GM23248 (cell line): ENCODE data around the gene SNRK. TPM values are rescaled to one million over a fixed set of nuclear protein-coding genes. Genes with fewer than 3 reads are reported as not detected.

Source experiments
- DNase-seq: peaks from one replicate; pipeline ENCODE4 v3.0.0-alpha.2; 2015
- H2AFZ ChIP-seq: fragments of 200-600 bp; sonication (generic); 2 replicates; pipeline ENCODE4 v1.6.1; 2016; ENCODE audit warnings: antibody characterized with exemption
- H3F3A ChIP-seq: fragments of 200-600 bp; sonication (generic); 2 replicates; pipeline ENCODE4 v1.6.1; 2016; ENCODE audit warnings: mild to moderate bottlenecking, antibody characterized with exemption, mixed run types; ENCODE audit not compliant: insufficient read depth
- H3K27ac ChIP-seq: fragments of 200-600 bp; sonication (generic); 2 replicates; pipeline ENCODE4 v1.5.1; 2016; ENCODE audit warnings: mild to moderate bottlenecking
- H3K27me3 ChIP-seq: fragments of 200-600 bp; sonication (generic); replicated peaks from 2 replicates; pipeline ENCODE4 v1.6.1; 2016; ENCODE audit warnings: mild to moderate bottlenecking; ENCODE audit not compliant: insufficient read depth
- H3K36me3 ChIP-seq: fragments of 200-600 bp; sonication (generic); 2 replicates; pipeline ENCODE4 v1.6.1; 2016; ENCODE audit warnings: low read depth, mild to moderate bottlenecking
- H3K4me1 ChIP-seq: fragments of 200-600 bp; sonication (generic); 2 replicates; pipeline ENCODE4 v1.6.1; 2016; ENCODE audit warnings: mild to moderate bottlenecking; ENCODE audit not compliant: insufficient read depth
- H3K4me2 ChIP-seq: fragments of 200-600 bp; sonication (generic); one replicate; pipeline ENCODE4 v1.6.1; 2016; ENCODE audit warnings: mild to moderate bottlenecking; ENCODE audit not compliant: unreplicated experiment
- H3K4me3 ChIP-seq: fragments of 200-600 bp; sonication (generic); 2 replicates; pipeline ENCODE4 v1.5.1; 2016; ENCODE audit warnings: mild to moderate bottlenecking
- H3K79me2 ChIP-seq: fragments of 200-600 bp; sonication (generic); 2 replicates; pipeline ENCODE4 v1.6.1; 2016; ENCODE audit warnings: mild to moderate bottlenecking; ENCODE audit not compliant: insufficient read depth
- H3K9ac ChIP-seq: fragments of 200-600 bp; sonication (generic); 2 replicates; pipeline ENCODE4 v1.6.1; 2016; ENCODE audit warnings: mild to moderate bottlenecking
- H3K9me2 ChIP-seq: fragments of 200-600 bp; sonication (generic); 2 replicates; pipeline ENCODE4 v1.6.1; 2016; ENCODE audit warnings: mixed run types, mild to moderate bottlenecking, moderate library complexity; ENCODE audit not compliant: insufficient read depth
- H3K9me3 ChIP-seq: fragments of 200-600 bp; sonication (generic); one replicate; pipeline ENCODE4 v1.6.1; 2017; ENCODE audit warnings: low read depth
- H4K20me1 ChIP-seq: fragments of 200-600 bp; sonication (generic); 2 replicates; pipeline ENCODE4 v1.6.0; 2016; ENCODE audit not compliant: insufficient read depth
- EZH2 ChIP-seq: fragments of 200-600 bp; sonication (generic); IDR thresholded peaks from 2 replicates; pipeline ENCODE4 v1.6.1; 2018; ENCODE audit warnings: antibody characterized with exemption, mild to moderate bottlenecking; ENCODE audit not compliant: insufficient read depth, poor library complexity, severe bottlenecking
- EZH2phosphoT487 ChIP-seq: fragments of 200-600 bp; sonication (generic); IDR thresholded peaks from 2 replicates; pipeline ENCODE4 v1.6.1; 2018; ENCODE audit warnings: antibody characterized with exemption, moderate library complexity, mild to moderate bottlenecking, low read depth; ENCODE audit not compliant: insufficient read depth
- WGBS, 2 experiments: methylation state at CpG; one replicate each; pipeline ENCODE4 v1.1.6; 2015 to 2017; ENCODE audit warnings: low lambda C conversion rate in 2 of 2, low coverage in 1 of 2; ENCODE audit errors: missing lambda C conversion rate in 2 of 2; 5-methylcytosine and 5-hydroxymethylcytosine counted together
- in situ Hi-C: fragments of 300-500 bp; cut with MboI; formaldehyde crosslinking; loops from 2 replicates; pipeline ENCODE4 v1.15.0; 2020
- polyA plus RNA-seq: library from polyadenylated mRNA; unstranded; fragments of >200 nt; fragmentation: Nextera tagmentation; extraction: Ambion mirVana; gene quantifications from 2 replicates; pipeline ENCODE4 v1.2.1, GENCODE V29; 2016
- total RNA-seq: library from RNA; depleted of rRNA; stranded (reverse); fragments of >200 nt; shearing (Covaris generic); gene quantifications from 2 replicates; pipeline ENCODE4 v1.2.3, GENCODE V29; 2014

The SNRK gene
- total and polyA plus RNA-seq, 2 experiments from 2014 or later: 6.4 to 15.0 TPM

DNA sequence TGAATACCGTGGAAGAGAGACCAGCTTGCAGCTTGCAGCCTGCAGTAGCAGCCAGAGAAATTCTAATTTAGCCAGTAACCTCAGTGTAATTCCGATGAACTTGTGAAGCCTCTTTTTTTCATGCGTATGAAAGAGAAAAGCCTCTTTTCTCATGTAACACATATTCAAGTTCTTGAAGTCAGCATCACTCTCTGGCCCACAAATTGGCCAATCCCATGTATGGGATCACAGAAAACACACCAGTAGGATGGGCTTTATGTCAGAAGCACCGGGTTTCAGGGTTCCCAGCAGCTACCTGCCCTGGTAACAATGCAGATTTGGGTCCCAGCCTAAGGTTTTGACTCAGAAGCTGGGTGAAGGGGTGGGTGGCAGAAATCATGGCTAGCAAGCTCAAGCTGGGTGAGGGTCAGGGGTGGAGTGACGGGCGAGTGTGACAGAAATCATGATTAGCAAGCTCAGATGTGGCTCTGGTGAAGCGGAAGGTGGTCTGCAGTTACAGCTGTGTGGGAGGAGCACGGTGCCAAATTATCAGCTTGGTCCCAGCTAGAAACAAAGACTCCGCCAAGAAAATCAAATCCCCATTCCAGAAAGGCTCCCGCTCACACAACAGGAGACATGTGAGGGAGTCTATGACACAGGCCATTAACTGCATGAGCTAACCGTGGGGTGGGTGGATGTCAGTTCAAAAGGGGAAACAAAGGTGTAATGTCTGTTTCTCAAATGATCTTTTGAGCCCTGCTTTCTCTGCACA lies 86.6 kb downstream of the SNRK start:
- Histone ChIP-seq H3K4me2 (no peak overlapping the region), H3K9ac (no peak overlapping the region), H3K36me3 (no peaks in the 10 kb centered on the region), H3F3A (no peaks in the 10 kb centered on the region), H3K79me2 (no peaks in the 10 kb centered on the region), H4K20me1 (no peaks in the 10 kb centered on the region), H3K27ac (0 out of 2 replicates have a peak overlapping the region, but pooled peaks have one; percentile 7), H3K4me1 (peaks cover 13% of the 10 kb centered on the region), H3K9me2 (no peaks in the 10 kb centered on the region), H2AFZ (no peak overlapping the region), H3K4me3 (no peak overlapping the region), H3K27me3 (no peaks in the 10 kb centered on the region), H3K9me3 (no peaks in the 10 kb centered on the region)
- 71 to 77% methylated on average over 11 of the region's 11 CpGs for WGBS, 2 experiments
- peak; percentile 38 for DNase-seq
- in situ Hi-C loops: no loop called here
- no peak for TF ChIP-seq EZH2phosphoT487
- TF ChIP-seq EZH2: no peak

DNA sequence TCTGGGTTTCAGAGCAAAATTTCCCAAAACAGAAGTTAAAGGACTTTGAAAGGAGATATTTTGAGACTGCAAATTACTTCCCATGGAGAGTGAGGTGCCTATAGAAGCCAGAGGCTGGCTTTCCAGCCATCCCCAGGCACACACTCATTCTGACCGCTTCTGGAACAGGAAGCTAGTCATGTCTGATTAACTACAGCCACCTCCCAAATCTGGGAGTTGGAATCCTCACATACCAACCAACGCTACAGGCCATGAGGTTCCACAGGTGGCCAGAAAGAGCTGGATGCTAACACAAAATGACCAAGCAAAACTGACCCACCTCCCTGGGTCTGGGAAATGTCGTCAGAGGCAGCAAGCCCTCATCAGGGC lies 87.2 kb downstream of the SNRK start:
- no peak overlapping the region for H3K4me2 ChIP-seq
- no peaks in the 10 kb centered on the region for H4K20me1 ChIP-seq
- H3K9me2 ChIP-seq: no peaks in the 10 kb centered on the region
- in situ Hi-C loops: no loop called here
- peak; percentile 65 for DNase-seq
- no peak overlapping the region for H3K4me3 ChIP-seq
- H3F3A ChIP-seq: peaks cover under 1% of the 10 kb centered on the region; the same call in 1 of the 2 replicates
- H3K9me3 ChIP-seq: no peaks in the 10 kb centered on the region
- H3K27me3 ChIP-seq: no peaks in the 10 kb centered on the region
- TF ChIP-seq EZH2phosphoT487 (no peak), EZH2 (no peak)
- H3K9ac ChIP-seq: no peak overlapping the region
- H3K36me3 ChIP-seq: no peaks in the 10 kb centered on the region
- peaks cover 18% of the 10 kb centered on the region for H3K4me1 ChIP-seq
- 0 out of 2 replicates have a peak overlapping the region, but pooled peaks have one; percentile 7 for H3K27ac ChIP-seq
- no peak overlapping the region for H2AFZ ChIP-seq
- WGBS, 2 experiments: 51% methylated on average over 3 of the region's 3 CpGs
- no peaks in the 10 kb centered on the region for H3K79me2 ChIP-seq

DNA sequence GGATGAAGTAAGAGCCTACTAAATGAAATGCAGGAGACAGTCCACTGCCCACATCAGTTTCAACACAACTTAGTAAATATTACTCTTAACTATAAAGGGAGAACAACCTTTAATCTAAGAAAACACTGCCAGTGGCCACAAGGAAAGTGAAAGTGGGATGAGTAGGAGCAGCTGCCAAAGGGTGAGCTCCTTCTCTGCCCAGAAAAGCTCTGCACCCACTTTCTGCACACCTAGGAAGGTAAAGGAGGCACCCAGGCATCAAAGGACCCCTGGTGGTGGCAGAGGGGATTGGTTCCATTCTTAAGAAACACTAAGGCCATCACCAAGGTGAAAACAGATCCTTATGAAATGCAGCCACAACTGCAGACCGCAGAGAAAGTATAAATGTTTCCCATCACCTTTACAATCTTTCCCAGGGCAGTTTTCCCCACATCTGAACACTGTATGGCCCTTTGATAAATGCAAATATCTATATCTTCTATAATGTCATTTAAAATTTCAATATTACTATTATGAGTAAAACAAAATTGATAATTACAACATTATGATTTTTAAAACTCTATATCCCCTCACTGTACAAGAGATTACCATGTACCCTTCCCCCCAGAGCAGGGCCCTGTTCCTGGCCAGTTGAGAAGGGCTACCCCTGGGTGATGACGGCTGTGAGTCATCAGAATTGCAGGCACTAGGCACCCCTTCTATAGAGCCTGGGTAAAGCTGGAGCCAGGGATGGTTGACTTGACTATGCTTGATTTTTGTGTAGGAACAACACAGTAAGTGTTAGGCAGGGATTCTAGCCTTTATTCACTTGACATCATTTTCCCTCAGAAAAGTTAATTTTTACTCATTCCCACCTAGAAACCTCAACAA lies 92.0 kb downstream of the SNRK start:
- peak; percentile 43 for DNase-seq
- in situ Hi-C loops: no loop called here
- Histone ChIP-seq H3K79me2 (0 out of 2 replicates have a peak, but pooled peaks cover 3% of the 10 kb centered on the region), H3K27me3 (no peaks in the 10 kb centered on the region), H3K4me2 (peak overlapping the region; percentile 59), H3K9me2 (no peaks in the 10 kb centered on the region), H2AFZ (no peak overlapping the region), H3K9ac (no peak overlapping the region), H3K4me1 (peaks cover 29% of the 10 kb centered on the region), H3F3A (peaks cover 7% of the 10 kb centered on the region), H4K20me1 (no peaks in the 10 kb centered on the region), H3K36me3 (no peaks in the 10 kb centered on the region), H3K4me3 (0 out of 2 replicates have a peak overlapping the region, but pooled peaks have one; percentile 21), H3K27ac (peak overlapping the region; percentile 63), H3K9me3 (no peaks in the 10 kb centered on the region)
- WGBS, 2 experiments: 100% methylated on average over 2 of the region's 2 CpGs
- TF ChIP-seq EZH2phosphoT487: no peak
- TF ChIP-seq EZH2: no peak

DNA sequence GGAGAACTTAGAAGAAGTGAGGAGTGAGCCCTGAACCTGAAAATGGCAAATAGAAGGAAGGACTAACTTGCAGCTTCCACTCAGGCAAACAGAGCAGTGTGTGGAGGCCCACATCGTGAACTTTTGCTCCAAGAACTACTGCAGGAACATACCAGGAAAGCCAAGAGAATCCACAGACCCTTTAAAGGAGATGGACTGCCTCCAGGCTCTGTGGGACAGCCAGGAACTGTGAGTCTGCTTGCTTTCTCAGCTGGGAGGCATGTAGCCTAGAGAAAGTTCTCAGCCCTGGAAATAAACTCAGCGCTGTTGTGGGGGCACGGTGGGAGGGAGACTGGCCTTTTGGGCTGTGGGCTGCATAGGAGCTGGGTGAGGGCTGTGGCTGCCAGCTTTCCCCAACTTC lies 93.0 kb downstream of the SNRK start:
- DNase-seq: peak; percentile 72
- H3K27me3 ChIP-seq: no peaks in the 10 kb centered on the region
- no peaks in the 10 kb centered on the region for H4K20me1 ChIP-seq
- in situ Hi-C loops: no loop called here
- no peaks in the 10 kb centered on the region for H3K36me3 ChIP-seq
- peak overlapping the region; percentile 63 for H3K27ac ChIP-seq
- H3K4me2 ChIP-seq: peak overlapping the region; percentile 59
- H3K9me2 ChIP-seq: no peaks in the 10 kb centered on the region
- H2AFZ ChIP-seq: no peak overlapping the region
- peak overlapping the region; percentile 21; the same call in 1 of the 2 replicates for H3K4me3 ChIP-seq
- peaks cover 7% of the 10 kb centered on the region for H3F3A ChIP-seq
- H3K9me3 ChIP-seq: no peaks in the 10 kb centered on the region
- peaks cover 5% of the 10 kb centered on the region; the same call in 1 of the 2 replicates for H3K79me2 ChIP-seq
- peaks cover 23% of the 10 kb centered on the region for H3K4me1 ChIP-seq
- TF ChIP-seq EZH2phosphoT487: no peak
- no peak for TF ChIP-seq EZH2
- peak overlapping the region; percentile 26 for H3K9ac ChIP-seq
- WGBS, 2 experiments: 40 to 41% methylated on average over 3 of the region's 3 CpGs
